Ishikawa (cell line): Measurements from ENCODE around the gene GRID1.

Source experiments
- CEBPB ChIP-seq: IDR thresholded peaks from 2 replicates; pipeline ENCODE4 v1.6.1; 2012
- CREB1 ChIP-seq: IDR thresholded peaks from 2 replicates; pipeline ENCODE4 v1.6.1; 2012; ENCODE audit warnings: low read depth
- EGR1 ChIP-seq: IDR thresholded peaks from 2 replicates; pipeline ENCODE4 v1.6.1; 2012
- EP300 ChIP-seq: IDR thresholded peaks from 2 replicates; pipeline ENCODE4 v1.6.1; 2012; ENCODE audit warnings: borderline replicate concordance
- FOXM1 ChIP-seq: IDR thresholded peaks from 2 replicates; pipeline ENCODE4 v1.6.1; 2012; ENCODE audit warnings: low read depth, borderline replicate concordance
- NFIC ChIP-seq: IDR thresholded peaks from 2 replicates; pipeline ENCODE4 v1.6.1; 2012
- RAD21 ChIP-seq: IDR thresholded peaks from 2 replicates; pipeline ENCODE4 v1.6.1; 2012; ENCODE audit warnings: low read depth
- TAF1 ChIP-seq: IDR thresholded peaks from 2 replicates; pipeline ENCODE4 v1.6.1; 2012; ENCODE audit warnings: low read depth, mild to moderate bottlenecking
- TCF12 ChIP-seq: IDR thresholded peaks from 2 replicates; pipeline ENCODE4 v1.6.1; 2012; ENCODE audit warnings: low read depth
- TEAD4 ChIP-seq: IDR thresholded peaks from 2 replicates; pipeline ENCODE4 v1.6.1; 2012
- YY1 ChIP-seq: IDR thresholded peaks from 2 replicates; pipeline ENCODE4 v1.6.1; 2012; ENCODE audit warnings: low read depth
- ZBTB7A ChIP-seq: IDR thresholded peaks from 2 replicates; pipeline ENCODE4 v1.6.1; 2012; ENCODE audit warnings: low read depth
- TF ChIP-seq, protein P1 (sequence below): IDR thresholded peaks from 2 replicates; pipeline ENCODE4 v1.6.1; 2012; ENCODE audit warnings: low read depth, mild to moderate bottlenecking
- TF ChIP-seq, protein P2 (sequence below): IDR thresholded peaks from 2 replicates; pipeline ENCODE4 v1.6.1; 2012
- TF ChIP-seq, protein P3 (sequence below): IDR thresholded peaks from 2 replicates; pipeline ENCODE4 v1.6.1; 2012

The GRID1 gene

DNA sequence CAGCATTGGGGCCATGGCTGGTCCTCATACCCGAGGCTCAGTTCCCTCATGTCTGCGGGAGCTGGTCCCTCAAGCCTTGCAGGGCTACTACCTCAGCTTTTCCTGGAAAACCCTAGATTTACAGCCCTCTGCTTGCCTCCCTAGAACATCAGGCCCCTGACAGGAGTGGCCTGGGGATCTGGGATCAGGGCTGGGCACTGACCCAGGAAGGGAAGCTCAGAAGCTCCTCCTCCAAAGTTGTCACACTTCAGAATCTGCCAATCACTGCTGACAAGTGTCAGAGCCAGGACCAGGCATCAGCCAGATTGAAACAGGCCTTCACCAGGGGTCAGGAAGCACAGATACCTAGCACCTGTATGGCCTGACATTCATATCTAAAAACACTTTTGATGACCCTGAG is 115.2 kb downstream of the GRID1 start:
- TF ChIP-seq EP300 (no peak), ZBTB7A (no peak), TEAD4 (no peak), RAD21 (no peak), CREB1 (no peak), FOXM1 (no peak), TAF1 (no peak), NFIC (no peak), YY1 (no peak)
- TF ChIP-seq, protein P1, sequence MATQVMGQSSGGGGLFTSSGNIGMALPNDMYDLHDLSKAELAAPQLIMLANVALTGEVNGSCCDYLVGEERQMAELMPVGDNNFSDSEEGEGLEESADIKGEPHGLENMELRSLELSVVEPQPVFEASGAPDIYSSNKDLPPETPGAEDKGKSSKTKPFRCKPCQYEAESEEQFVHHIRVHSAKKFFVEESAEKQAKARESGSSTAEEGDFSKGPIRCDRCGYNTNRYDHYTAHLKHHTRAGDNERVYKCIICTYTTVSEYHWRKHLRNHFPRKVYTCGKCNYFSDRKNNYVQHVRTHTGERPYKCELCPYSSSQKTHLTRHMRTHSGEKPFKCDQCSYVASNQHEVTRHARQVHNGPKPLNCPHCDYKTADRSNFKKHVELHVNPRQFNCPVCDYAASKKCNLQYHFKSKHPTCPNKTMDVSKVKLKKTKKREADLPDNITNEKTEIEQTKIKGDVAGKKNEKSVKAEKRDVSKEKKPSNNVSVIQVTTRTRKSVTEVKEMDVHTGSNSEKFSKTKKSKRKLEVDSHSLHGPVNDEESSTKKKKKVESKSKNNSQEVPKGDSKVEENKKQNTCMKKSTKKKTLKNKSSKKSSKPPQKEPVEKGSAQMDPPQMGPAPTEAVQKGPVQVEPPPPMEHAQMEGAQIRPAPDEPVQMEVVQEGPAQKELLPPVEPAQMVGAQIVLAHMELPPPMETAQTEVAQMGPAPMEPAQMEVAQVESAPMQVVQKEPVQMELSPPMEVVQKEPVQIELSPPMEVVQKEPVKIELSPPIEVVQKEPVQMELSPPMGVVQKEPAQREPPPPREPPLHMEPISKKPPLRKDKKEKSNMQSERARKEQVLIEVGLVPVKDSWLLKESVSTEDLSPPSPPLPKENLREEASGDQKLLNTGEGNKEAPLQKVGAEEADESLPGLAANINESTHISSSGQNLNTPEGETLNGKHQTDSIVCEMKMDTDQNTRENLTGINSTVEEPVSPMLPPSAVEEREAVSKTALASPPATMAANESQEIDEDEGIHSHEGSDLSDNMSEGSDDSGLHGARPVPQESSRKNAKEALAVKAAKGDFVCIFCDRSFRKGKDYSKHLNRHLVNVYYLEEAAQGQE = no peak
- TF ChIP-seq, protein P2, sequence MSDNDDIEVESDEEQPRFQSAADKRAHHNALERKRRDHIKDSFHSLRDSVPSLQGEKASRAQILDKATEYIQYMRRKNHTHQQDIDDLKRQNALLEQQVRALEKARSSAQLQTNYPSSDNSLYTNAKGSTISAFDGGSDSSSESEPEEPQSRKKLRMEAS = no peak
- TF ChIP-seq, protein P3, sequence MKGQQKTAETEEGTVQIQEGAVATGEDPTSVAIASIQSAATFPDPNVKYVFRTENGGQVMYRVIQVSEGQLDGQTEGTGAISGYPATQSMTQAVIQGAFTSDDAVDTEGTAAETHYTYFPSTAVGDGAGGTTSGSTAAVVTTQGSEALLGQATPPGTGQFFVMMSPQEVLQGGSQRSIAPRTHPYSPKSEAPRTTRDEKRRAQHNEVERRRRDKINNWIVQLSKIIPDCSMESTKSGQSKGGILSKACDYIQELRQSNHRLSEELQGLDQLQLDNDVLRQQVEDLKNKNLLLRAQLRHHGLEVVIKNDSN = no peak

DNA sequence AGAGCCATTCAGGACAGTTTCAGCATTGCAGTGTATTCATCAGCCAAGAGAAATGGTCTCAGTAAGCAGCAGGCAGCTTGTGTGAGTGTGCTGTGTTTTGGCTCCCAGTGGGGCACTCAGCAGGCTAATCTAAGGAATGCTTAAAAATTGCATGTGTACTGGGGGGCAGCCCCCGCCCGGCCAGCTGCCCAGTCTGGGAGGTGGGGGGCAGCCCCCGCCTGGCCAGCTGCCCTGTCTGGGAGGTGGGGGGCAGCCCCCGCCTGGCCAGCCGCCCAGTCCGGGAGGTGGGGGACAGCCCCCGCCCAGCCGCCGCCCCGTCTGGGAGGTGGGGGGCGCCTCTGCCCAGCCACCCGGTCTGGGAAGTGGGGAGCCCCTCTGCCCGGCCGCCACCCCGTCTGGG is 116.2 kb downstream of the GRID1 start:
- TF ChIP-seq FOXM1 = no peak
- TF ChIP-seq CREB1 = no peak
- no peak for TF ChIP-seq TEAD4
- no peak for TF ChIP-seq CEBPB
- no peak for TF ChIP-seq TCF12
- TF ChIP-seq, protein P2 = no peak
- no peak for TF ChIP-seq YY1
- no peak for TF ChIP-seq RAD21
- no peak for TF ChIP-seq ZBTB7A
- TF ChIP-seq, protein P1 = no peak
- TF ChIP-seq TAF1 = no peak
- TF ChIP-seq NFIC = no peak
- TF ChIP-seq EGR1 = no peak
- TF ChIP-seq EP300 = no peak
- TF ChIP-seq, protein P3 = no peak

DNA sequence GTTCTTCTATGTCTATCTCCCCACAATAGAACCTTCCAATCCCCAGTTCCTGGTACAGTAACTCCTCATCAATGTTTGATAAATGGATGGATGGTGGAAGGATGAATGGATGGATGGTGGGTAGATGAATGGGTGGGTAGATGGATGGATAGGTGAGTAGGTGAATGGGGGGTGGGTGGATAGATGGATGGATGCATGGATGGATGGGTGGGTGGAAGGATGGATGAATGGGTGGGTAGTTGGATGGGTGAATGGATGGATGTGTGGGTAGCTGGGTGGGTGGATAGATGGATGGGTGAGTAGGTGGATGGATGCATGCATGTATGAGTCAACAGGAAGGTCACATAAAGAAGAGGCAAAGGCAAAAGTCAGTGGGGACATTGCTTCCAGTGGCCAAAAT is 116.8 kb downstream of the GRID1 start:
- TF ChIP-seq CEBPB = no peak
- no peak for TF ChIP-seq CREB1
- TF ChIP-seq ZBTB7A = no peak
- TF ChIP-seq, protein P2 = no peak
- no peak for TF ChIP-seq RAD21
- TF ChIP-seq, protein P3 = no peak
- TF ChIP-seq FOXM1 = no peak
- TF ChIP-seq TCF12 = no peak
- TF ChIP-seq TAF1 = no peak
- TF ChIP-seq, protein P1 = no peak

DNA sequence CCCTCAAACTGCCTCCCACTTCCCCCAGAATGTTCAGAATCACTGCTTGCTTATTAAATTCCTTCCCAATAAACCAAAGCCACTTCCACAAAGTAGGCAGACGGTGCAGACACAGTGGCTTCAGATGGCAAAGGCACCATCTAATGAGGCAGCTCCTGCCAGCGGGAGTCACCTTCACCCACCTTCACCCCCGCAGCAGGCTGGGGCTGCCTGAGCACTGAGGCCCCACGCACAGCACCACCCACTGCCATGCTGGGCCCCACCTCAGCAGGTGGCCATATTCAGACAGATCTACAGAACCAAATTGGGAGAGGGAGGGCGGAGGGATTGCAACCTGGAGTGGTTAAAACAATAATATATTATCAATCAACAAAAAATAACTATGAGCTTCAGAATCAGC is 118.5 kb downstream of the GRID1 start:
- TF ChIP-seq NFIC (no peak), EP300 (no peak), ZBTB7A (no peak), TAF1 (no peak), CEBPB (no peak), TCF12 (no peak), CREB1 (no peak), YY1 (no peak)
- TF ChIP-seq, protein P1 = no peak
- TF ChIP-seq, protein P2 = no peak
